ENCODE results near the gene PALM.

The PALM gene

DNA sequence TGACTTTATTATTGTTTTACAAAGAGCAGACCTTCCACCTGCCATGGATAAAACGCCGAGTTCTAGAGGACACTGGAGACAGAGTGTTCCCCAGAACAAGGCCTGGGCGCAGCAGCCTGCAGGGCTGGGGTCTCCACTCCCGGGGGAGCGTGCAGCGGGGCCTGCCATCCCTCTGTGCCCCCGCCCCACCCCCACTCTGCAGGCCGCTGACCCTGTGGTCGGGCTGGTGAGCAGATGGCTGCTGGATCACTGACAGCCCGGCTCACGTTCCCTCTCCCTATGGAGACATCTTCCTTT, 79.9 kb downstream of the PALM start:
- TF ChIP-seq TAF1 (IDR thresholded peaks at IDR 0.05; ENCODE audit: borderline replicate concordance, low read depth, low read length) (no peak), POLR2AphosphoS5 (IDR thresholded peaks at IDR 0.05; ENCODE audit: low read depth, low read length) (no peak), POLR2A (IDR thresholded peaks at IDR 0.05; ENCODE audit: low read depth, low read length) (no peak)
- no peak for DNase-seq (ENCODE audit: insufficient read length)
- no peak for FAIRE-seq

DNA sequence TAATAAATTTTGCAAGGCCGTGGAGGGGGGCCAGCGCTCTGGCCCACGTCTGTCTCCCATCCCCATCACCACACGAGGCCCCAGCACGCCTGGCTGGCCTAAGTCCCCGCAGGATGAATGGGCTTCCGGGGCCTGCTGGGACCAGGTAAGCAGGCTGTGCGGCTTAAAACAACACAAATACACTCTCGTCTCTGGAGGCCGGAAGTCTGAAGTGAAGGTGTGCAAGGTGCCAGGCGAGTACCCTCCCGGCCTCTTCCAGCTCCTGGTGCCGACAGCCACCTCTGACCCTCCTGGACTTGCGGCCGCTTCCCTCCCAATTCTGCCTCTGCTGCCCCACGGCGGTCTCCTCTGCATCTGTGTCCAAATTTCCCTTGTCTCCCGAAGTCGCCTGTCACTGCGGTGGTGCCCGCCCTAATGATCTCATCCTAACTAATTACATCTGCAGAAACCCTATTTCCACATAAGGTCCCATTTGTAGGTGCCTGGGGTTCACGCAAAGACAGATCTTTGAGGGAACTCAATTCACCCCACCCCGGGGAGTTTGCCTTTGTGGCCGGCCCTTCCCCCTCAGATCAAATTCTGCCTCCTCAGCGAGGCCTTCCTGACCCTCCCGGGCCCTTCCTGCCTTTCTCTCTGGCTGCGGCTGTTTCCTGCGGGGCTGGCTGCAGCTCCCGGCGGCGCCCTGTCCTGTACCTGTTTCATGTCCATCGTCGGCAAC, 80.4 kb downstream of the PALM start:
- no peak for TF ChIP-seq POLR2AphosphoS5 (IDR thresholded peaks at IDR 0.05; ENCODE audit: low read depth, low read length)
- TF ChIP-seq TAF1 (IDR thresholded peaks at IDR 0.05; ENCODE audit: borderline replicate concordance, low read depth, low read length), result no peak
- no peak for TF ChIP-seq POLR2A (IDR thresholded peaks at IDR 0.05; ENCODE audit: low read depth, low read length)
- FAIRE-seq (no peak), DNase-seq (ENCODE audit: insufficient read length) (no peak)

DNA sequence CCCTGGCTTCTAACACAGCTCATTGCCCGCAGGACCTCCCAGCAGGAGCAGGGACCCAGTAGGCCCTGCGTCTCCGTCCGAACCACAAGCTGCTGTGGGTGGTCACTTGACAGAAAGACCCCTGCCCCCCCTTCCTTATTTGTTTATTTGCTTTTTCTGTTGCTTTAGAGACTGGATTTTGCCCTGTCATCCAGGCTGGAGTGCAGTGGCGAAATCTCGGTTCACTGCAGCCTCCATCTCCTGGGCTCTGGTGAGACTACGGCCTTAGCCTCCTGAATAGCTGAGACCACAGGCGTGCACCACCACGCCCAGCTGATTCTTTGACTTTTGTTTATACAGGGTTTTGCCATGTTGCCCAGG, 80.9 kb downstream of the PALM start:
- DNase-seq (ENCODE audit: insufficient read length) (no peak), FAIRE-seq (no peak)
- TF ChIP-seq POLR2A (IDR thresholded peaks at IDR 0.05; ENCODE audit: low read depth, low read length), result no peak
- no peak for TF ChIP-seq POLR2AphosphoS5 (IDR thresholded peaks at IDR 0.05; ENCODE audit: low read depth, low read length)
- no peak for TF ChIP-seq TAF1 (IDR thresholded peaks at IDR 0.05; ENCODE audit: borderline replicate concordance, low read depth, low read length)

DNA sequence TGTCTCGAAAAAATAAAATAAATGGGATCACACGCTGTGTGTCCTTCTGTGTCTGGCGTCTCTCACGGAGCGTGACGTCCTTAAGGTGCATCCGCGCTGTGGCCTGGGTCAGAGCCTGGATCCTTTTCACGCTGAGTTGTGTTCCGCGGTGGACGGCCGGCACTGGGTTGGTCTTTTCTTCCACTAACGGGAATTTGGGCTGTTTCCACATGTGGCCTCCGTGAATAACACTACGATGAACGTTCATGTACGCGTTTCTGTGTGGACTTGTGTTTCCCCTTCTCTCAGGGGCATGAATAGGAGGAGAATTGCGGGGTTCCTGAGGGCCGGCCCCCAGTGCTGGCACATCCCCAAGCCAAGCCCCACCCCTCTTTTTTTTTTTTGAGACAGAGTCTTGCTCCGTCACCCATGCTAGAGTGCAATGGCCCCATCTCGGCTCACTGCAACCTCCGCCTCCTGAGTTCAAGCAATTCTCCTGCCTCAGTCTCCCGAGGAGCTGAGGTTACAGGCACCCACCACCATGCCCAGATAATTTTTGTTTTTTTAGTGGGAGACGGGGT, 82.4 kb downstream of the PALM start:
- no peak for FAIRE-seq
- DNase-seq (ENCODE audit: insufficient read length), result no peak
- TF ChIP-seq POLR2A (IDR thresholded peaks at IDR 0.05; ENCODE audit: low read depth, low read length) (no peak), TAF1 (IDR thresholded peaks at IDR 0.05; ENCODE audit: borderline replicate concordance, low read depth, low read length) (no peak), POLR2AphosphoS5 (IDR thresholded peaks at IDR 0.05; ENCODE audit: low read depth, low read length) (no peak)

DNA sequence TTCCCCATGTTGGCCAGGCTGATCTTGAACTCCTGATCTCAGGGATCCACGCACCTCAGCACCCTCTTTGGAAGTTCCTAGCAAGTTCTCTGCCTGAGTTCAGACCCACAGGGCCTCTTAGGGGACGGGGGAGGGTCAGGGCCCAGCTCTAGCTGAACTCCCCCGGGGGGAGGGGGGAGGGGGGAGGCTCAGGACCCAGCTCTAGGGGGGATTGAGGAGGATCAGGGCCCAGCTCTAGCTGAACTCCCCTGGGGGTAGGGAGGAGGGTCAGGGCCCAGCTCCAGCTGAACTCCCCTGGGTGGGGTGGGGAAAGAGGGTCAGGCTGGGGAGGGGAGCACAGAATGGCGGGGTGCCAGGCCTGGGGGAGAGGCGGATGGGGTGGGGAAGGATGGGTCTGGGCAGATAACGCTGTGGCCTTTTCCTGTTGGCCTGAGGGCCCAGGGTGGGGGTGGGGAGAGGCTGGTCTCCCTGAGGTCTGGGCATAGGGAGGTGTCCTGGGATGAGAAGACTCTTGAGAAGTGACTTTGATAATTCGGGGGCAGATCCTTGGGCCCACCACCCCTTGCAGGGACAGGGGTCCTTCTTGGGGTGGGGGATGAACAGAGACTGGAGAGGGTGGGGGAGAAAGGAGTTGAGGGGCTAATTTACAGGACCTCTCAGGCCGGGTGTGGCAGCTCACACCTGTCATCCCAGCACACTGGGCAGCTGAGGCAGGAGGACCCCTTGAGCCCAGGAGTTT, 83.0 kb downstream of the PALM start:
- DNase-seq (ENCODE audit: insufficient read length) (no peak), FAIRE-seq (no peak)
- TF ChIP-seq POLR2A (IDR thresholded peaks at IDR 0.05; ENCODE audit: low read depth, low read length) (no peak), POLR2AphosphoS5 (IDR thresholded peaks at IDR 0.05; ENCODE audit: low read depth, low read length) (no peak), TAF1 (IDR thresholded peaks at IDR 0.05; ENCODE audit: borderline replicate concordance, low read depth, low read length) (no peak)

DNA sequence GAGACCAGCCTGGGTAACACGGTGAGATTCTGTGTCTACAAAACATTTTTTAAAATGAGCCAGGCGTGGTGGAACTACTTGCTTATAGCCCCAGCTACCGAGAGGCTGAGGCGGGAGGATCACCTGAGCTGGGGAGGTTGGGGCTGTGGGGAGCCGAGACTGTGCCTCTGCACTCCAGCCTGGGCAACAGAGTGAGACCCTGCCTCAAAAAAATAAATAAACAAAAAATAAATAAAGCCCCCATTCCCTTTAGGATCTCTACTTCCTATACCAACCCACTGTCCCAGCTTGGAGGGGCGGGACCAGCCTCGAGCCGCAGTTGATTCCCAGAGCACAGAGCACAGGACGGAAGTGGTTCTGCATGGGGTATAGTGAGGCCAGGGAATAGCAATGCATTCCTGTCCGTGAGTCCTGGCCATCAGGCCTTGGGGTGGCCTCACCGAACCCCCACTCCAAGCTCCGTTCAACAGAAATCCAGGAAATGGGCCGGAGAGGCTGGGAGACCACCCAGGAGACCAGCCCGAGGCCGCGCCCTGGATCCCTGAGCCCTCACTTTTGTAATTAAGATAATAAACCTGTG, 83.7 kb downstream of the PALM start:
- FAIRE-seq, result no peak

DNA sequence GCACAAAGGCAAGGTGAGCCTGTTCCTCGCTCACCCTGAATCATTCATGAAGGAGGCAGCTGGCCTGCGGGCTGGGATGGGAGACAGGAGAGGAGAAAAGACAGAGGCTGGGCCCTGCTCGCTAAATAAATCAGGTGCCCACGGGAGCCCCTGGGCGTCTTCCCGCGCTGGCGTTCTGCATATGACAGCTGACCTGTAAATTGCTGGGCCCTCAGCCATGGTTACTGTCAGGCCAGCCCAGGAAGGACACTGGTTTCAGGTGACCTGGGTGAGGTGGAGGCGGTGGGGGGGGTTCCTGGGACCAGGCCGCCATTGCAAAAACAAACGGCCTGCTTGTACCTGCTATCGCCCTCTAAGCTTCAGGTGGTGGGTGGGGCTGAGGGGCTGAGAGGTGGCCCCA, 85.1 kb downstream of the PALM start:
- FAIRE-seq, result no peak
- no peak for TF ChIP-seq TAF1 (IDR thresholded peaks at IDR 0.05; ENCODE audit: borderline replicate concordance, low read depth, low read length)
- no peak for TF ChIP-seq POLR2A (IDR thresholded peaks at IDR 0.05; ENCODE audit: low read depth, low read length)
- no peak for TF ChIP-seq POLR2AphosphoS5 (IDR thresholded peaks at IDR 0.05; ENCODE audit: low read depth, low read length)
- DNase-seq (ENCODE audit: insufficient read length), result no peak

More for the DNA sequence above, 83.7 kb downstream of the PALM start:
- no peak for DNase-seq (ENCODE audit: insufficient read length)
- TF ChIP-seq POLR2A (IDR thresholded peaks at IDR 0.05; ENCODE audit: low read depth, low read length), result no peak
- no peak for TF ChIP-seq POLR2AphosphoS5 (IDR thresholded peaks at IDR 0.05; ENCODE audit: low read depth, low read length)
- no peak for TF ChIP-seq TAF1 (IDR thresholded peaks at IDR 0.05; ENCODE audit: borderline replicate concordance, low read depth, low read length)

DNA sequence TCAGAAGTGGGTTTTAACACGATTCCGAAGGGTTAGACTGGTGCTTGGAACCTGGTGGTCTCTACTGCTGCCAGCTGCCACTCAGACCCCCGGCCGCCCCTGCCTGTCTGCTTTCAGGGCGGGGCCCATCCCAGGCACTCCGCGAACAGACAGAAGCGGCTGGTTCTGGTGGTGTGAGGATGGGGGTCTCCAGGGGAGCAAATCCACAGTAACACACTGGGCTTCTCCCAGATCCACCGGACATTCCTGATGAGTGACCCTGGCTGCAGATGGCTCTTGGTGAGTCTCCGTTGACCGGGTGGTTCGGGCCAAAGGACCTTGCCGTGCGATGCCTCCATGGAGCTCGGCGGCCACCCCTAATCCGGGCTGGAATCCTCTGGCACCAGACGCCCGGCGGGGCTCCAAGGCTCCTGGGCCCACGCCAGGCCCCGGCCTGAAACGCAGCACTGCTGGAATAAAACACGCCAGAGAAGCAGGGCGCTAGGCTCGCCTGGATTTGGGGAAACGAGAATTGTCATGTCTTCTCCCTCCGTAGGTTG, 86.4 kb downstream of the PALM start:
- TF ChIP-seq POLR2AphosphoS5 (IDR thresholded peaks at IDR 0.05; ENCODE audit: low read depth, low read length) (no peak), POLR2A (IDR thresholded peaks at IDR 0.05; ENCODE audit: low read depth, low read length) (no peak), TAF1 (IDR thresholded peaks at IDR 0.05; ENCODE audit: borderline replicate concordance, low read depth, low read length) (no peak)
- FAIRE-seq (no peak), DNase-seq (ENCODE audit: insufficient read length) (no peak)

DNA sequence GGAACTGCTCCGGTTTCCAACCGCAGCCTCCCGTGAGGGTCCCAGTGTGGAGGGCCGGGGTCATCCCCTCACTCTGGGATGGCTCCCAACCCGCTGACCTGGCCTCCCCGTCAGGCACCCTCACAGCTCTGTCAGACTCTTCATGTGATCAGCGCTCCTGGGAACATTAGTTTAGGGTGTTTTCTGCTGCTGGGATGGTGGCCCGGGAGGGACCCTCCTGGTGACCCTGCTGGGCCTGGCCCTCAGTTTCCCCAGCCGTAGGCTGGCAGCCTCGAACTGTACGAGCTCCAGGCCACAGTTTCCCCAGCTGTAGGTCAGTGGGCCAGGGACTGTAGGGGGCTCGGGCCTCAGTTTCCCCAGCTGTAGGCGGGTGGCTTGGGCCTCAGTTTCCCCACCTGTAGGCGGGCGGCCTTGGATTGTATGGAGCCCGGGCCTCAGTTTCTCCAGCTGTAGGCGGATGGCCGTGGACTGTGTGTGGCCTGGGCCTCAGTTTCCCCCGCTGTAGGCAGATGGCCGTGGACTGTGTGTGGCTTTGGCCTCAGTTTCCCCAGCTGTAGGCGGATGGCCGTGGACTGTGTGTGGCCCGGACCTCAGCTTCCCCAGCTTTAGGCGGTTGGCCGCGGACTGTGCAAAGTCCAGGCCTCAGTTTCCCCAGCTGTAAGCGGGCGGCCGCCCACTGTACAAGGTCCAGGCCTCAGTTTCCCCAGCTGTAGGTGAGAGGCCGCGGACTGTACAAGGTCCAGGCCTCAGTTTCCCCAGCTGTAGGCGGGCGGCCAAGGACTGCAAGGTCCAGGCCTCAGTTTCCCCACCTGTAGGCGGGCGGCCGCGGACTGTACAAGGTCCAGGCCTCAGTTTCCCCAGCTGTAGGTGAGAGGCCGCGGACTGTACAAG, 87.2 kb downstream of the PALM start:
- no peak for DNase-seq (ENCODE audit: insufficient read length)
- no peak for FAIRE-seq
- TF ChIP-seq POLR2AphosphoS5 (IDR thresholded peaks at IDR 0.05; ENCODE audit: low read depth, low read length) (no peak), TAF1 (IDR thresholded peaks at IDR 0.05; ENCODE audit: borderline replicate concordance, low read depth, low read length) (no peak), POLR2A (IDR thresholded peaks at IDR 0.05; ENCODE audit: low read depth, low read length) (no peak)

DNA sequence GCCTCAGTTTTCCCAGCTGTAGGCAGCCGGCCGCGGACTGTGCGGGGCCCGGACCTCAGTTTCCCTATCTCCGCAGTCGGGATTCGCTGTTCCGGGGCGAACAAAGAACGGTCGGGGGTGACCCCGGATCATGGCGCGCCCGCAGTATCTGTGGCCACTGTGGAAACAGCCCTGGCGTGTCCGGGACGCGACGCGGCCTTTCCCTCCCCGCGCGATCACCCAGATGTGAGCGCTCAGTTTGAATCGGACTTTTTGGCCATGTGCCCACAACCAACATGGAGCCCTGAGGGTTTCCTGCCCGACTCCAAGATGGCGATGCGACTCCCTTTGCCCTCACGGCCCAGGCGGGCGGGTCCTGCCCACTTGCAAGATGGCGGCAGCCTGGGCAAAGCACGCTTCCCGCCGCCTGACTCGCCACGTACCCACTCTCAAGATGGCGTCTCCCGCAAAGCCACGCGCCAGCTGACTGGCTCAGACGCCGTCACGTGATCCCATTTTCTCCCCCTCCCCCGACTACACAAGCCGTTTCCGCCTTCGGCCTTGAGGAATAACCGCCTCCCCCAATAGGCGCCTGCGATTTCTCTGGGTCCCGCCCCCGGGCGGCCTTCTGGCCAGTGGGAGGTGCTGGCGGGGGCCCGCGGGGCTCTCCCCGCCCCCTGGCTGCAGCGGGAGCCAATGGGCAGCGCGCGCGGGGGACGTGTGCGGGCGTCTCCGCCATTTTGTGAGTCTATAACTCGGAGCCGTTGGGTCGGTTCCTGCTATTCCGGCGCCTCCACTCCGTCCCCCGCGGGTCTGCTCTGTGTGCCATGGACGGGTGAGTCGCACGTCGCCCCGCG, 88.2 kb downstream of the PALM start, which contains the start of gene PTBP1:
Gene PTBP1, plus strand, starts transcription at position 761 of the 836 bp plus-strand sequence. Its CDS starts 46 bp downstream, at position 807.
- peak; percentile 99 for DNase-seq (ENCODE audit: insufficient read length)
- peak; percentile 100 for FAIRE-seq
- peak; percentile 94 for TF ChIP-seq POLR2A (IDR thresholded peaks at IDR 0.05; ENCODE audit: low read depth, low read length)
- TF ChIP-seq TAF1 (IDR thresholded peaks at IDR 0.05; ENCODE audit: borderline replicate concordance, low read depth, low read length), result peak; percentile 83
- TF ChIP-seq POLR2AphosphoS5 (IDR thresholded peaks at IDR 0.05; ENCODE audit: low read depth, low read length), result peak; percentile 97

Measured in GM12892 (cell line).